Activated CD8-positive, alpha-beta T cell treated with anti-CD3 and anti-CD28 coated beads for 36 hours (primary cell): ENCODE results near the gene AP1B1. TPM values are rescaled to one million over a fixed set of nuclear protein-coding genes. Genes with fewer than 3 reads are reported as not detected.
"Not testable (repeated sequence)": the region's sequence is repeated elsewhere in the genome, so short reads cannot be mapped to it uniquely, and the experiment has no call there.

ENCODE experiments used
- ATAC-seq: fragments of 200-7000 bp; cut with Tn5 transposase; one replicate; pipeline ENCODE4 v1.10.0; 2021; ENCODE audit warnings: mild to moderate bottlenecking, moderate library complexity
- CTCF ChIA-PET: fragments of 350-600 bp; sonication (Branson Sonifier 250); formaldehyde crosslinking; loops from one replicate; lab custom pipeline; 2021; ENCODE audit warnings: antibody characterized with exemption; lab: Charles Lee
- POLR2A ChIA-PET: fragments of 350-600 bp; sonication (Branson Sonifier 250); formaldehyde crosslinking; loops from one replicate; lab custom pipeline; 2021; ENCODE audit warnings: antibody characterized with exemption; lab: Charles Lee
- DNase-seq: peaks from one replicate; pipeline ENCODE4 v3.0.0-alpha.2; 2020
- H3K27ac Mint-ChIP-seq: one replicate; pipeline ENCODE4 v1.8.0; 2021; ENCODE audit warnings: mild to moderate bottlenecking, mixed read lengths
- H3K27me3 Mint-ChIP-seq: one replicate; pipeline ENCODE4 v1.8.0; 2021; ENCODE audit warnings: mixed read lengths
- H3K36me3 Mint-ChIP-seq: one replicate; pipeline ENCODE4 v1.8.0; 2021; ENCODE audit warnings: low read depth, mixed read lengths
- H3K4me1 Mint-ChIP-seq: one replicate; pipeline ENCODE4 v1.8.0; 2021; ENCODE audit warnings: low read depth, mixed read lengths
- H3K4me3 Mint-ChIP-seq: one replicate; pipeline ENCODE4 v1.8.0; 2021; ENCODE audit warnings: mild to moderate bottlenecking, moderate library complexity, mixed read lengths
- H3K9me3 Mint-ChIP-seq: one replicate; pipeline ENCODE4 v1.8.0; 2021; ENCODE audit warnings: mixed read lengths
- intact Hi-C: fragments of 100-400 bp; cut with micrococcal nuclease; formaldehyde crosslinking; loops from one replicate; pipeline ENCODE4 v1.10.0; 2022
- total RNA-seq, 2 experiments: library from RNA; stranded (reverse); gene quantifications; one replicate each; pipeline ENCODE4 v1.2.3, GENCODE V29; 2021
- TF ChIP-seq, protein P1 (sequence below): fragments of 200-600 bp; IDR thresholded peaks from one replicate; pipeline ENCODE4 v1.8.0; 2022; ENCODE audit warnings: antibody characterized with exemption, mild to moderate bottlenecking

The AP1B1 gene
- total RNA-seq, 2 experiments from 2014 or later: 57.5 to 59.0 TPM

DNA sequence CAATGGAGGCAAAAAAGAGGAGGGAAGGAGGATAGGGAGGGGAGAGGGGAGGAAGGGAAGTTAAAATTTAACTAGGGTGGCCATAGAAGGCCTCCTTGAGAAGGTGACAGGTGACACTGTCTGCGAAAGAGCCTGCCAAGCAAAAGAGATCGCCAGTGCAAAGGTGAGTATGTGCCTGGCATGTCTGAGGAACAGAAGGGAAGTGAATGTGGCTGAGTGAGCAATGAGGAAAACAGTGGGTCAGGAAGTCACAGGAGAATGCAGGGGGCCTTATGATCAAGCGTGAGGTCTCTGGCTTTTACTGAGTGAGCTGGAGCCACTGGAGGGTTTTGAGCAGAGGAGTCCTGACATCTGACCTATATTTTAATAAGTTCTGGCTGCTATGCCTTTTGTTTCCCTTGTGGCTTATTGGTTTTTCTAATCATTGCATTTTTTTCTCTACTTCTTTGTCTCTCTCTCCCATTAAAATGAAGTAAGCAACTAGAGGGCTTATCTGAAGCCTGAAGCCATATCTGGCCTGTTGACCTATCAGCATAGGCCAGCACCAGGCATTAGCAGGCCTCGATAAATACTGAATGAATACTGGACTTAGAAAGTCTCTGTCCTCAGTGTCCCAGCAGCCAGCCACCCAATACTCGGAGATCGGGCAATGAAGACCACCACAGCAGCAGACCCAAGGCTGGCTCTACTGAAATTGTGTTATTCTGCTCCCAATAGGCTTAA, 5.6 kb downstream of the AP1B1 start:
- DNase-seq: no peak
- Mint-ChIP-seq H3K9me3 (no peaks in the 10 kb centered on the region), H3K4me3 (no peak overlapping the region), H3K27ac (peak overlapping the region; percentile 31), H3K27me3 (no peaks in the 10 kb centered on the region), H3K36me3 (peaks cover 14% of the 10 kb centered on the region), H3K4me1 (peaks cover 50% of the 10 kb centered on the region)
- ChIA-PET POLR2A (no interaction called here), CTCF (interaction anchor here (2.3 kb wide), 1 partner anchor 70 kb away, joined by 5 read pairs; no protein-coding TSS in a partner anchor)
- intact Hi-C loops: no loop called here
- TF ChIP-seq, protein P1, sequence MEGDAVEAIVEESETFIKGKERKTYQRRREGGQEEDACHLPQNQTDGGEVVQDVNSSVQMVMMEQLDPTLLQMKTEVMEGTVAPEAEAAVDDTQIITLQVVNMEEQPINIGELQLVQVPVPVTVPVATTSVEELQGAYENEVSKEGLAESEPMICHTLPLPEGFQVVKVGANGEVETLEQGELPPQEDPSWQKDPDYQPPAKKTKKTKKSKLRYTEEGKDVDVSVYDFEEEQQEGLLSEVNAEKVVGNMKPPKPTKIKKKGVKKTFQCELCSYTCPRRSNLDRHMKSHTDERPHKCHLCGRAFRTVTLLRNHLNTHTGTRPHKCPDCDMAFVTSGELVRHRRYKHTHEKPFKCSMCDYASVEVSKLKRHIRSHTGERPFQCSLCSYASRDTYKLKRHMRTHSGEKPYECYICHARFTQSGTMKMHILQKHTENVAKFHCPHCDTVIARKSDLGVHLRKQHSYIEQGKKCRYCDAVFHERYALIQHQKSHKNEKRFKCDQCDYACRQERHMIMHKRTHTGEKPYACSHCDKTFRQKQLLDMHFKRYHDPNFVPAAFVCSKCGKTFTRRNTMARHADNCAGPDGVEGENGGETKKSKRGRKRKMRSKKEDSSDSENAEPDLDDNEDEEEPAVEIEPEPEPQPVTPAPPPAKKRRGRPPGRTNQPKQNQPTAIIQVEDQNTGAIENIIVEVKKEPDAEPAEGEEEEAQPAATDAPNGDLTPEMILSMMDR: no peak
- ATAC-seq: no peak

DNA sequence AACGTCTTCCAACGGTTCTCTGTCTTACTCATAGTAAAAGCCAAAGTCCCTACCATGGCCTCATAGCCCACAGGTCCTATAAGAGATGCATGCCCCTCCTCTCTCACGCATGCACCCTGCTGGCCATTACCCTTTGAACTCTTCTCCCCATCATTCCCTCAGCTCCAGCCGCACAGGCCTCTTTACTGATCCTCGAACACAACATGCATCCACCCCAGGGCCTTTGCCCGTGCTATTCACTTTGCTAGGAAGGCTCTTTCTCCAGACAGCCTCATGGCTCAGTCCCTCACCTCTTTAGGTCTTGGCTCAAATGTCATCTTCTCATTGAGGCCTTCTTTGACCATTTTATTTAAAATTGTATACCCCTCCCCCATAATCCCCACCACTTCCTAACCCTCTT, 7.5 kb downstream of the AP1B1 start:
- POLR2A ChIA-PET: no interaction called here

DNA sequence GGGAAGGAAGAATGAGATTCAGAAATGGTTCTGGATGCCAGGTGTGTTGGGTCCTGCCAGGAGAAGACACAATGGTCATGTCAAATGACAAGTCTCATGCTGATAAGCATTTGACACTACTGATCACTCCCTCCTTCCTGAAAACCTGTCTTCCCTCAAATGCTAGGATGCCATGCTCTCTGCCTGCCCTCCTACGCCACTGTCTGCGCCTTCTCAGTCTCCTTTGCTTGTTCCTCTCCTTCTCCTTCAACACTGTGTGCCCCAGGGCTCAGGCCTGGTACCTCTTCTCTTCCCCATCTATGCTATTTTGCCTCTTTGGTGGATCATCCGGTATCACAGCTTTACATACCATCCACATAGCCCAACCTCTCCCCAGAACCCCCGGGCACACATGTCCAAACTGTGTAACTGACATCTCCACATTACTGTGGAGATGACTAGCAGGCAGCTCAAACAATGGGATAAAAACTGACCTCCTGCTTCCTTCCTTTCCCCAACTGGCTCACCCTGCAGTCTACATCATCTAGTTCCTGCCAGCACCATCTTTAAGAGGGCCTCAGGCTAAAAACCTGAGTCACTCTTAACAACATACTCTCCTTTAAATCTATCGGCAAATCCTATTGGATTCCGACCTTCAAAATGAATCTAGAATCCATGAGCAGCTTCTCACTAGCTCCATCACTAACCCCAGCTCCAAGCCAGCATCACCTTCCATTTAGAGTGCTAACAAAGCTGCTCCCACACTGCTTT, 8.2 kb downstream of the AP1B1 start:
- Mint-ChIP-seq H3K9me3 (no peaks in the 10 kb centered on the region), H3K4me3 (no peak overlapping the region), H3K36me3 (peaks cover 27% of the 10 kb centered on the region), H3K27me3 (no peaks in the 10 kb centered on the region), H3K27ac (peak overlapping the region; percentile 6), H3K4me1 (peaks cover 42% of the 10 kb centered on the region)
- ChIA-PET CTCF (no interaction called here), POLR2A (no interaction called here)
- ATAC-seq: no peak
- intact Hi-C loops: no loop called here
- DNase-seq: no peak
- TF ChIP-seq, protein P1: no peak

More for the DNA sequence above, 7.5 kb downstream of the AP1B1 start:
- Mint-ChIP-seq H3K27me3 (no peaks in the 10 kb centered on the region), H3K9me3 (no peaks in the 10 kb centered on the region), H3K4me1 (peaks cover 42% of the 10 kb centered on the region), H3K36me3 (peaks cover 25% of the 10 kb centered on the region), H3K4me3 (no peak overlapping the region), H3K27ac (no peak overlapping the region)
- DNase-seq: no peak
- no peak for ATAC-seq
- TF ChIP-seq, protein P1: no peak
- intact Hi-C loops: no loop called here
- CTCF ChIA-PET: no interaction called here

DNA sequence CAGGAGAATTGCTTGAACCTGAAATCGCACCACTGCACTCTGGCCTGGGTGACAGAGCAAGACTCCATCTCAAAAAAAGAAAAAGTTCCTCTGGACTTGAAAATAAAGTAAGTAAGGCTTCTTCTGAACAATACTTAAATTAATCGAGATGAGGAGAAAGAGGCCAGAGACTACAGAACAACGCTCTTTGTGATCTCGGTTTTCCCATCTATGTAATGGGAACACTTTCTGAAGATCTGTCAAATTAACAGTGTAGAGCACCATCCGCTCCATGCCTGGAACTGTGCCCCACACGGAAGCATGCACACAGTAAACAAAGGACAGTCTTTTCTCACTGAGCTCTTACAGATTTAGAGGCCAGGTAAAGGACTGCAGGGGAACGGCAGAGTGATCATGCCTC, 9.1 kb downstream of the AP1B1 start:
- H3K27me3 Mint-ChIP-seq: no peaks in the 10 kb centered on the region
- peaks cover 39% of the 10 kb centered on the region for H3K4me1 Mint-ChIP-seq
- H3K27ac Mint-ChIP-seq: no peak overlapping the region
- ChIA-PET CTCF (no interaction called here), POLR2A (no interaction called here)
- intact Hi-C loops: no loop called here
- DNase-seq: no peak
- no peaks in the 10 kb centered on the region for H3K9me3 Mint-ChIP-seq
- H3K4me3 Mint-ChIP-seq: no peak overlapping the region
- peaks cover 31% of the 10 kb centered on the region for H3K36me3 Mint-ChIP-seq
- TF ChIP-seq, protein P1: no peak
- ATAC-seq: no peak

DNA sequence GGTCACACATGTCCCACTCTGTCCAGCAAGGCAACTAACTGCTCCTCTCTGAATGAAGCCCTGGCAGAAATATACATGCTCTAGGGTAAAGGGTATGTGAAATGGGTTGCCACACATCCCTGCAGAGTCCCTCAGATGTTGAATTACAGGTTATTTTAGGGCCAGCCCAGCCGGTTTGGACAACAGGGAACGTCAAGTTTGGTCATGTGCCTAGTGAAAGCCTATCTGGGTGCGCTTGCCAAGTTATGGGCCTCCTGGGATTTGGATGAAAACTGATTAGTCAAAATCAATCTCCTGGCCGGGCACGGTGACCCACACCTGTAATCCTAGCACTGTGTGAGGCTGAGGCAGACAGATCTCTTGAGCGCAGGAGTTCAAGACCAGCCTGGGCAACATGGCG, 10.4 kb downstream of the AP1B1 start:
- TF ChIP-seq, protein P1: no peak
- intact Hi-C loops: no loop called here
- no peak overlapping the region for H3K27ac Mint-ChIP-seq
- no peaks in the 10 kb centered on the region for H3K27me3 Mint-ChIP-seq
- DNase-seq (no peak), ATAC-seq (no peak)
- peaks cover 35% of the 10 kb centered on the region for H3K4me1 Mint-ChIP-seq
- H3K36me3 Mint-ChIP-seq: peaks cover 34% of the 10 kb centered on the region
- no peaks in the 10 kb centered on the region for H3K9me3 Mint-ChIP-seq
- ChIA-PET CTCF (no interaction called here), POLR2A (no interaction called here)
- H3K4me3 Mint-ChIP-seq: no peak overlapping the region

DNA sequence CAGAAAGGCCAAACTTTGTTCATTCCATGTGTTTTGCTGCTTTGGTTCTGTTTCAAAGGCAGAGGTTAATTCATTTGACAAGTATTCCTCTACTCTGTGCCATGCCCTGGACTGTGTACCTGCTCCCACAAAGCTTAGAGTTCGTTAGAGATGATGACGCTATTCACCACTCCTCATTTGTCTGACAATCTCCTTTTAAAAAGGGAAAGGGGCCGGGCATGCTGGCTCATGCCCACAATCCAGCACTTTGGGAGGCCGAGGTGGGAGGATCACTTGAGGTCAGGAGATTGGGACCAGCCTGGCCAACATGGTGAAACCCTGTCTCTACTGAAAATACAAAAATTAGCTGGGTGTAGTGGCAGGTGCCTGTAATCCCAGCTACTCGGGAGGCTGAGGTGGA, 11.7 kb downstream of the AP1B1 start:
- ATAC-seq, H3K9me3 Mint-ChIP-seq, intact Hi-C loops, H3K4me3 Mint-ChIP-seq, POLR2A ChIA-PET, H3K27me3 Mint-ChIP-seq, DNase-seq: not testable (repeated sequence)
- CTCF ChIA-PET: interaction anchor here (1.6 kb wide), 1 partner anchor 64 kb away, joined by 4 read pairs; no protein-coding TSS in a partner anchor
- Mint-ChIP-seq H3K27ac (peak overlapping the region; percentile 6), H3K4me1 (peaks cover 29% of the 10 kb centered on the region), H3K36me3 (peaks cover 37% of the 10 kb centered on the region)
